Activated CD4-positive, CD25-positive, alpha-beta regulatory T cell treated with anti-CD3 and anti-CD28 coated beads, Interleukin-2, amount 50 U/mL, for 72 hours (primary cell): ENCODE measurements around the gene RALA.
"Not testable (repeated sequence)": the region's sequence is repeated elsewhere in the genome, so short reads cannot be mapped to it uniquely, and the experiment has no call there.

Experiments
- DNase-seq: peaks from one replicate; pipeline ENCODE4 v3.0.0; 2021

The RALA gene

GRCh38 chr7:39733881-39734632, 110.7 kb downstream of the RALA start:
- DNase-seq = no peak

- DNase-seq = no peak
Observed at GRCh38 chr7:39734633-39735004, 111.2 kb downstream of the RALA start.

- DNase-seq = no peak
Observed at GRCh38 chr7:39735903-39736302, 112.5 kb downstream of the RALA start.

GRCh38 chr7:39741942-39742623, 118.7 kb downstream of the RALA start:
- DNase-seq = peak; percentile 59

GRCh38 chr7:39744620-39745019, 121.2 kb downstream of the RALA start:
- no peak for DNase-seq

- DNase-seq = no peak
Observed at GRCh38 chr7:39745320-39745719, 121.9 kb downstream of the RALA start.

- no peak for DNase-seq
Observed at GRCh38 chr7:39746103-39746819, 122.9 kb downstream of the RALA start.

- no peak for DNase-seq
Observed at GRCh38 chr7:39749177-39749576, 125.8 kb downstream of the RALA start.

- no peak for DNase-seq
Observed at GRCh38 chr7:39749717-39750116, 126.3 kb downstream of the RALA start.

GRCh38 chr7:39750253-39751077, 127.1 kb downstream of the RALA start:
- no peak for DNase-seq

- not testable (repeated sequence) for DNase-seq
Observed at GRCh38 chr7:39753237-39753636, 129.9 kb downstream of the RALA start.

GRCh38 chr7:39753823-39754325, 130.5 kb downstream of the RALA start:
- no peak for DNase-seq

GRCh38 chr7:39754326-39755120, 131.2 kb downstream of the RALA start:
- DNase-seq = no peak

GRCh38 chr7:39757604-39758003, 134.2 kb downstream of the RALA start:
- DNase-seq = no peak
